ENCODE results near the gene C5AR2. TPM values are rescaled to one million over a fixed set of nuclear protein-coding genes. Genes with fewer than 3 reads are reported as not detected.
A peak's percentile ranks its signal among the peaks of the same experiment; 100 is the strongest.

C5AR2 gene
- total RNA-seq, 1 experiment from 2014 or later = 0.22 TPM

DNA sequence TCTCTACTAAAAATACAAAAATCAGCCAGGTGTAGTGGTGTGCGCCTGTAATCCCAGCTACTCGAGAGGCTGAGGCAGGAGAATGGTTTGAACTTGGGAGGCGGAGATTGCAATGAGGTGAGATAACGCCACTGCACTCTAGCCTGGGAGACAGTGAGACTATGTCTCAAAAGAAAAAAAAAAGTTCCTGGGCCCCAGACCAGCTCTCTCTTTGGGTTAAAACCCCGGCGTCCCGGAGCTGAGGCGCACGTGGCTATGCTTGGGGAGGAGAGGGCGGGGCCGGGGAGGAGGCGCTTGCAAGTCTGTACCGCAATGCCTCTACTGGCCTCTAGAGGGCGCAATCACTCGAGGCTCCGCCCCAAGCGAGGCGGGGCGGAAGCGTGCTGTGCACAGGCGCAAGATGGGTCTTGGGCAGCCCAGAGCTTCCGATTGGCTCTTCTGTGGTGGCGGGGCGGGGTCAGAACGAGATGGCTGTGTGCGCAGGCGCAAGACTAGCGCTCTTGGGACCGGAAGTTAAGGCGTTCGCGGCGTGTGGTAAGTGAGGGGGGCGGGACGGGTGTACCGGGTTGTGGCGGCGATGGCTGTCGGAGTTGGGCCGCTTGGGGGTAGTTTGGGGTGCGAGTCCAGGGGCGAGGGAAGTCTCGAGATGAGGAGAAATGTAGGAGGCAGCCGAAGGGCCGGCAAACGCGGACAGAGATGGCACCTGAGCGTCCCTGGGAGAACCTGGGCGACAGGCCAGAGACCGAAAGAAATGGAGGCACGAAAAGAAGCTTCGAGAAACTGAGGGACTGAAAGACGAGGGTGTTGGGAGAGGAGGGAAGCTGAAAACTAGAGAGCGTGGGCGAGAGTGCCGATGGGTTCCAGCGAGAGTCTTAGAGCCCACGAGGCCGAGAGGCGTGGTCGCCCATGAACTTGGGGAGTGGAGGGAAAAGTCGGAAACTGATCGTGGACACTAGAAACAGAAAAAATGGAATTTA, 17.1 kb downstream of the C5AR2 start, which contains the start of gene DHX34 (continued):
- peak; percentile 73 for TF ChIP-seq GABPB1 (CRISPR knock-in tag; IDR thresholded peaks at IDR 0.05)
- no peak for TF ChIP-seq SOX15 (CRISPR knock-in tag; IDR thresholded peaks at IDR 0.05)
- TF ChIP-seq FOXP1 (CRISPR knock-in tag; IDR thresholded peaks at IDR 0.05; ENCODE audit: borderline replicate concordance) = peak; percentile 77; the same call in 1 of the 2 replicates
- TF ChIP-seq MXD4 (CRISPR knock-in tag; IDR thresholded peaks at IDR 0.05; ENCODE audit: borderline replicate concordance) = no peak
- no peak for TF ChIP-seq ZNF671 (CRISPR knock-in tag; IDR thresholded peaks at IDR 0.05)
- peak; percentile 50; the same call in 1 of the 2 replicates for TF ChIP-seq FOXK1 (CRISPR knock-in tag; IDR thresholded peaks at IDR 0.05)
- TF ChIP-seq NFYB (CRISPR knock-in tag; conservative IDR thresholded peaks at IDR 0.05; ENCODE audit: low read depth) = peak; percentile 88

DNA sequence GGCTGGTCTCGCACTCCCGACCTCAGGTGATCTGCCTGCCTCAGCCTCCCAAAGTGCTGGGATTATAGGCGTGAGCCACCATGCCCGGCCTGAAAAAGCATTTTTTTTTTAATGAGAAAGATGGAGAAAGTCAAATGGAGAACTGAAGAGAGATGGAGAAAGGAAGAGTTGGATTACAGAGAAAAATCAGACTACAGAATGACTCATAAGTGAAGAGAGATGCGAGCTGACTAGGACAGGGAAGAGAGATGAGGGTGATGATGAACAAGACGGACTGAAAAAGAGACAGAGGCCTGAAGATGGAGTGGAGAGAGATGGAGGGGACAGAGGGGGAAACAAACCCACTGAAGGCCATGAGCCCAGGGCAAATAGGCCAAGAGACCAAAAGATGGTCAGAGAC, 18.7 kb downstream of the C5AR2 start:
- TF ChIP-seq, protein P1, sequence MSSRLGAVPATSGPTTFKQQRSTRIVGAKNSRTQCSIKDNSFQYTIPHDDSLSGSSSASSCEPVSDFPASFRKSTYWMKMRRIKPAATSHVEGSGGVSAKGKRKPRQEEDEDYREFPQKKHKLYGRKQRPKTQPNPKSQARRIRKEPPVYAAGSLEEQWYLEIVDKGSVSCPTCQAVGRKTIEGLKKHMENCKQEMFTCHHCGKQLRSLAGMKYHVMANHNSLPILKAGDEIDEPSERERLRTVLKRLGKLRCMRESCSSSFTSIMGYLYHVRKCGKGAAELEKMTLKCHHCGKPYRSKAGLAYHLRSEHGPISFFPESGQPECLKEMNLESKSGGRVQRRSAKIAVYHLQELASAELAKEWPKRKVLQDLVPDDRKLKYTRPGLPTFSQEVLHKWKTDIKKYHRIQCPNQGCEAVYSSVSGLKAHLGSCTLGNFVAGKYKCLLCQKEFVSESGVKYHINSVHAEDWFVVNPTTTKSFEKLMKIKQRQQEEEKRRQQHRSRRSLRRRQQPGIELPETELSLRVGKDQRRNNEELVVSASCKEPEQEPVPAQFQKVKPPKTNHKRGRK (CRISPR knock-in tag; IDR thresholded peaks at IDR 0.05; ENCODE audit: borderline replicate concordance) = no peak
- no peak for TF ChIP-seq RORB (CRISPR knock-in tag; IDR thresholded peaks at IDR 0.05)
- TF ChIP-seq JAZF1 (CRISPR knock-in tag; IDR thresholded peaks at IDR 0.05) = no peak
- no peak for TF ChIP-seq CREB1 (CRISPR knock-in tag; IDR thresholded peaks at IDR 0.05)
- TF ChIP-seq, protein P2, sequence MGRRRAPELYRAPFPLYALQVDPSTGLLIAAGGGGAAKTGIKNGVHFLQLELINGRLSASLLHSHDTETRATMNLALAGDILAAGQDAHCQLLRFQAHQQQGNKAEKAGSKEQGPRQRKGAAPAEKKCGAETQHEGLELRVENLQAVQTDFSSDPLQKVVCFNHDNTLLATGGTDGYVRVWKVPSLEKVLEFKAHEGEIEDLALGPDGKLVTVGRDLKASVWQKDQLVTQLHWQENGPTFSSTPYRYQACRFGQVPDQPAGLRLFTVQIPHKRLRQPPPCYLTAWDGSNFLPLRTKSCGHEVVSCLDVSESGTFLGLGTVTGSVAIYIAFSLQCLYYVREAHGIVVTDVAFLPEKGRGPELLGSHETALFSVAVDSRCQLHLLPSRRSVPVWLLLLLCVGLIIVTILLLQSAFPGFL (CRISPR knock-in tag; IDR thresholded peaks at IDR 0.05; ENCODE audit: borderline replicate concordance) = no peak
- no peak for TF ChIP-seq OVOL2 (CRISPR knock-in tag; IDR thresholded peaks at IDR 0.05; ENCODE audit: borderline replicate concordance)
- TF ChIP-seq IRF2 (CRISPR knock-in tag; IDR thresholded peaks at IDR 0.05; ENCODE audit: borderline replicate concordance, low read depth) = no peak
- no peak for TF ChIP-seq RELA (CRISPR knock-in tag; IDR thresholded peaks at IDR 0.05; ENCODE audit: borderline replicate concordance)
- TF ChIP-seq NFYB (CRISPR knock-in tag; conservative IDR thresholded peaks at IDR 0.05; ENCODE audit: low read depth) = no peak
- no peak for TF ChIP-seq ESRRA (CRISPR knock-in tag; IDR thresholded peaks at IDR 0.05; ENCODE audit: borderline replicate concordance)
- TF ChIP-seq, protein P3, sequence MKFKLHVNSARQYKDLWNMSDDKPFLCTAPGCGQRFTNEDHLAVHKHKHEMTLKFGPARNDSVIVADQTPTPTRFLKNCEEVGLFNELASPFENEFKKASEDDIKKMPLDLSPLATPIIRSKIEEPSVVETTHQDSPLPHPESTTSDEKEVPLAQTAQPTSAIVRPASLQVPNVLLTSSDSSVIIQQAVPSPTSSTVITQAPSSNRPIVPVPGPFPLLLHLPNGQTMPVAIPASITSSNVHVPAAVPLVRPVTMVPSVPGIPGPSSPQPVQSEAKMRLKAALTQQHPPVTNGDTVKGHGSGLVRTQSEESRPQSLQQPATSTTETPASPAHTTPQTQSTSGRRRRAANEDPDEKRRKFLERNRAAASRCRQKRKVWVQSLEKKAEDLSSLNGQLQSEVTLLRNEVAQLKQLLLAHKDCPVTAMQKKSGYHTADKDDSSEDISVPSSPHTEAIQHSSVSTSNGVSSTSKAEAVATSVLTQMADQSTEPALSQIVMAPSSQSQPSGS (CRISPR knock-in tag; IDR thresholded peaks at IDR 0.05; ENCODE audit: borderline replicate concordance, low read depth) = no peak
- TF ChIP-seq SOX15 (CRISPR knock-in tag; IDR thresholded peaks at IDR 0.05) = no peak
- no peak for TF ChIP-seq ZBTB21 (CRISPR knock-in tag; IDR thresholded peaks at IDR 0.05; ENCODE audit: borderline replicate concordance)
- no peak for TF ChIP-seq ETV6 (CRISPR knock-in tag; IDR thresholded peaks at IDR 0.05)
- no peak for TF ChIP-seq CBFB (CRISPR knock-in tag; IDR thresholded peaks at IDR 0.05; ENCODE audit: low read depth)
- TF ChIP-seq FOXP1 (CRISPR knock-in tag; IDR thresholded peaks at IDR 0.05; ENCODE audit: borderline replicate concordance) = no peak
- no peak for TF ChIP-seq CREM (CRISPR knock-in tag; IDR thresholded peaks at IDR 0.05)
- ATAC-seq (no peak), DNase-seq (ENCODE audit: low spot score) (no peak)
- Mint-ChIP-seq H3K4me1 (peaks cover 29% of the 10 kb centered on the region), H3K36me3 (peaks cover 48% of the 10 kb centered on the region), H3K27ac (peak overlapping the region; percentile 53), H3K27me3 (ENCODE audit: low read depth) (peaks cover 14% of the 10 kb centered on the region), H3K9me3 (0 out of 2 replicates have a peak, but pooled peaks cover 3% of the 10 kb centered on the region), H3K4me3 (peak overlapping the region; percentile 92)
- ChIA-PET CTCF (interaction anchor here (0.8 to 2.5 kb wide), 5 partner anchors 15 to 88 kb away, joined by 3 to 61 read pairs (median 8); partner anchors contain the start of gene C5AR2), POLR2A (no interaction called here)

Measured in WTC11 (cell line).